GM12878 (cell line): Measurements from ENCODE around the gene NTRK3. TPM values are rescaled to one million over a fixed set of nuclear protein-coding genes. Genes with fewer than 3 reads are reported as not detected.

Experiments used
- ATAC-seq: fragments of 200-7000 bp; cut with Tn5 transposase; 3 replicates; pipeline ENCODE4 v1.9.1; 2020; ENCODE audit warnings: mild to moderate bottlenecking, moderate library complexity
- BruUV-seq: library from RNA; stranded (reverse); fragments of 400-500 nt; replicated peaks from 2 replicates; lab custom pipeline; 2021; lab: Mats Ljungman, UMichigan
- CTCF ChIA-PET: fragments of 300-600 bp; sonication (Branson Sonifier 250); formaldehyde crosslinking; extraction: SDS; loops from one replicate; lab custom pipeline; 2021; ENCODE audit warnings: inconsistent platforms; lab: Yijun Ruan, JAX
- POLR2A ChIA-PET: fragments of 350-600 bp; formaldehyde crosslinking; extraction: SDS; loops from one replicate; lab custom pipeline; 2021; ENCODE audit warnings: inconsistent platforms; lab: Charles Lee
- RAD21 ChIA-PET: fragments of 300-600 bp; sonication (Branson Sonifier 250); formaldehyde crosslinking; loops from one replicate; lab custom pipeline; 2023; ENCODE audit warnings: antibody characterized with exemption; ENCODE audit not compliant: unreplicated experiment; lab: Charles Lee
- SMC1A ChIA-PET: fragments of 300-600 bp; sonication (Branson Sonifier 250); formaldehyde crosslinking; loops from one replicate; lab custom pipeline; 2023; ENCODE audit not compliant: unreplicated experiment, uncharacterized antibody; lab: Charles Lee
- DNase-seq: peaks from one replicate; pipeline ENCODE4 v3.0.0-alpha.2; 2011; ENCODE audit warnings: low read depth, low spot score
- FAIRE-seq: peaks from 3 replicates; lab custom pipeline; 2011; peaks lifted over from hg19 to GRCh38; lab: Jason Lieb, UNC
- H2AFZ ChIP-seq: 2 replicates; pipeline ENCODE4 v1.6.0; 2011; ENCODE audit warnings: low read depth, low read length, control low read depth; ENCODE audit not compliant: control insufficient read depth
- H3K27ac ChIP-seq: 2 replicates; pipeline ENCODE4 v1.5.1; 2011; ENCODE audit warnings: control low read depth; ENCODE audit not compliant: control insufficient read depth, insufficient read depth
- H3K27me3 ChIP-seq, 2 experiments: replicated peaks in 1 of 2; 2 replicates each; pipeline versions ENCODE4 v1.6.0 to v1.6.1; 2011; ENCODE audit warnings: low read length in 1 of 2; ENCODE audit not compliant: control insufficient read depth in 2 of 2, insufficient read depth in 2 of 2
- H3K36me3 ChIP-seq, 2 experiments: 2 replicates each; pipeline ENCODE4 v1.5.1; 2011; ENCODE audit warnings: low read length in 1 of 2; ENCODE audit not compliant: control insufficient read depth in 2 of 2, insufficient read depth in 2 of 2
- H3K4me1 ChIP-seq: 2 replicates; pipeline ENCODE4 v1.6.1; 2011; ENCODE audit warnings: mild to moderate bottlenecking, low read length, moderate library complexity, mixed read lengths; ENCODE audit not compliant: control insufficient read depth, insufficient read depth
- H3K4me2 ChIP-seq: 2 replicates; pipeline ENCODE4 v1.6.0; 2011; ENCODE audit warnings: control low read depth; ENCODE audit not compliant: control insufficient read depth, insufficient read depth
- H3K4me3 ChIP-seq: fragments of 200-600 bp; sonication (generic); 2 replicates; pipeline ENCODE4 v1.5.1; 2016
- H3K79me2 ChIP-seq: 2 replicates; pipeline ENCODE4 v1.6.0; 2011; ENCODE audit warnings: low read length; ENCODE audit not compliant: control insufficient read depth, insufficient read depth
- H3K9ac ChIP-seq: 2 replicates; pipeline ENCODE4 v1.8.0; 2011; ENCODE audit warnings: low read length, control low read depth, mixed read lengths; ENCODE audit not compliant: control insufficient read depth, insufficient read depth
- H3K9me3 ChIP-seq: replicated peaks from 3 replicates; pipeline ENCODE4 v1.5.1; 2011; ENCODE audit warnings: mild to moderate bottlenecking, low read length; ENCODE audit not compliant: control insufficient read depth, insufficient read depth
- H4K20me1 ChIP-seq: 2 replicates; pipeline ENCODE4 v1.6.0; 2011; ENCODE audit not compliant: control insufficient read depth, insufficient read depth
- KAT2A ChIP-seq: conservative IDR thresholded peaks from 2 replicates; pipeline ENCODE4 v1.6.1; 2011; ENCODE audit warnings: low read depth, low read length; ENCODE audit not compliant: control insufficient read depth
- RAD21 ChIP-seq: IDR thresholded peaks from 2 replicates; pipeline ENCODE4 v1.6.1; 2011; ENCODE audit warnings: mild to moderate bottlenecking, low read depth, low read length, moderate library complexity; ENCODE audit not compliant: insufficient read depth
- SMC3 ChIP-seq: IDR thresholded peaks from 2 replicates; pipeline ENCODE4 v1.6.1; 2011; ENCODE audit warnings: low read length, improper control_type of control experiment, borderline replicate concordance
- WRNIP1 ChIP-seq: IDR thresholded peaks from 2 replicates; pipeline ENCODE4 v1.6.1; 2011; ENCODE audit warnings: low read depth, low read length, improper control_type of control experiment, borderline replicate concordance
- ZBTB40 ChIP-seq: fragments of 450-650 bp; IDR thresholded peaks from 2 replicates; pipeline ENCODE4 v1.6.1; 2016; ENCODE audit warnings: mild to moderate bottlenecking, moderate library complexity, borderline replicate concordance
- WGBS: methylation state at CpG from one replicate; pipeline ENCODE4 v1.1.6; 2016; ENCODE audit warnings: low lambda C conversion rate; ENCODE audit not compliant: insufficient replicate concordance, insufficient coverage; ENCODE audit errors: missing lambda C conversion rate; 5-methylcytosine and 5-hydroxymethylcytosine counted together
- in situ Hi-C: fragments of 300-500 bp; cut with MboI; formaldehyde crosslinking; loops from 9 replicates; pipeline ENCODE4 v1.14.3; 2018; ENCODE audit warnings: mixed read lengths
- intact Hi-C: fragments of 100-400 bp; cut with micrococcal nuclease; formaldehyde crosslinking; loops from one replicate; pipeline ENCODE4 v1.14.2; 2022; ENCODE audit not compliant: unreplicated experiment
- polyA plus RNA-seq, 11 experiments: library from polyadenylated mRNA; depleted of rRNA in 4 of 11; unstranded in 6 of 11; stranded (reverse) in 5 of 11; fragments of >200 nt; fragmentation: Nextera tagmentation in 4 of 11; fragmentation: Illumina TruSeq in 1 of 11; extraction: Ambion mirVana in 4 of 11; extraction: Trizol in 1 of 11; gene quantifications; 1 replicate in 1 of 11; 2 replicates in 10 of 11; pipeline versions ENCODE4 v1.2.1 to v1.2.3, GENCODE V29; 2011 to 2016; ENCODE audit warnings: inconsistent platforms in 2 of 11, missing spikeins in 2 of 11, low read depth in 1 of 11
- total RNA-seq, 4 experiments: library from RNA; depleted of rRNA in 3 of 4; stranded (reverse); fragments of >200 nt in 3 of 4; fragmentation: Illumina TruSeq in 1 of 4; extraction: Trizol in 1 of 4; gene quantifications; 2 replicates each; pipeline versions ENCODE4 v1.2.1 to v1.2.3, GENCODE V29; 2013 to 2021
- TF ChIP-seq, protein P1 (sequence below), 3 experiments: IDR thresholded peaks in 2 of 3; conservative IDR thresholded peaks in 1 of 3; 2 replicates each; pipeline ENCODE4 v1.5.1; 2011; ENCODE audit warnings: low read depth in 3 of 3, low read length in 3 of 3, mild to moderate bottlenecking in 3 of 3, control low read depth in 2 of 3, moderate library complexity in 2 of 3, inconsistent platforms in 1 of 3, mixed read lengths in 1 of 3; ENCODE audit not compliant: control insufficient read depth in 2 of 3, insufficient read depth in 1 of 3; ENCODE audit errors: extremely low read depth in 1 of 3

The NTRK3 gene
- total and polyA plus RNA-seq, 10 of the 15 experiments (the other 5 are each of a cell fraction or from before 2014, with no cell fraction given): not detected

DNA sequence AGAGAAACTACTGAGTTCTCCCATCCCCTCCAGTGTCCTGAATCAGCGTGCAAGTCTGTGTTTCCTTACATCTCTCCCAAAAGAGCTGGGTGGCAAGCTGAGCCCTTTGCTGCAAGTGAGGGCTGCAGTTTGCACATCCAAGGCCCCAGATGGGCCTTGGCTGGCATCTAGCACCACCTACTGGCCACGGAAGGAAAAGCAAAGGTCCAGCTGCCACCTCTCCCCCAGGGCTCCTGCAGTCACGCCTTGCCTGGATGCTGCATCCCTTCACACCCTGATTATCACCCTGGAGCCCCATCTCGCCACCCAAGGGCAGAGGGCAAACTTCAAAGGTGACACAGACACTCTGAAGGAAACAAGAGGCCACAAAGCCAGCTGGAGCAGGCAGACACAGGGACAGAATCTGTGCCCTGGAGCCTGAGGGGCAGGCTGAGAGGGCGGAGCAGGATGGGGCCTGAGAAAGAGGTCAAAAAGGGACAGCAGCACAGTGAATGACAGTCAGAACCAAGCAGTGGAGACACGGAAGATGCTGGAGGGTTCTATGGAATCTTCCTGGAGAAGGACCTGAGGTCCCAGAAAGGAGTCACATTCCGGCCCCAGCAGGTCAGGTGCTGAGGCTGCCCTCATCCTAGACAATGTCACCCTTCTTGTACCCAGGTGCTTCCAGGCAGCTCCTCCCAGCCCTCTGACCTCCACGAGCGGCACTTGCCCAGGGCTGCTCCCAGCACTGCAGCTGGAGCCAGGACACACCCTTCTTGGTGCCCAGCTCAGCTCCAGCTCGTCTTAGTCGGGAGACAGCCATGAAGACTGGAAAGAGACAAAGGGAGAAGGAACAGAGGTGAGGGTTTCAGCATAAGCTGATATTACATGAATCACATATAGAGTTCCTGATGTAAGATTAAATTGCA is 18.3 kb upstream of the NTRK3 start:
- ChIA-PET POLR2A (no interaction called here), RAD21 (interaction anchor here (1.0 kb wide), 1 partner anchor 17 kb away, joined by 4 read pairs; no protein-coding TSS in a partner anchor), SMC1A (interaction anchor here (1.5 to 2.0 kb wide), 2 partner anchors 9 to 27 kb away, joined by 4 to 6 read pairs; no protein-coding TSS in a partner anchor), CTCF (interaction anchor here (0.6 to 5.9 kb wide), 8 partner anchors 9 to 450 kb away, joined by 3 to 42 read pairs (median 4); no protein-coding TSS in a partner anchor)
- BruUV-seq: no TSS peak
- Histone ChIP-seq H3K27ac (no peak overlapping the region), H3K36me3 (no peaks in the 10 kb centered on the region), H3K4me2 (no peak overlapping the region), H3K4me1 (no peaks in the 10 kb centered on the region), H3K9me3 (no peaks in the 10 kb centered on the region), H3K79me2 (no peaks in the 10 kb centered on the region), H3K9ac (no peak overlapping the region), H3K4me3 (no peak overlapping the region), H3K27me3 (no peaks in the 10 kb centered on the region; a peak in 2 of 4 replicates), H2AFZ (no peak overlapping the region), H4K20me1 (no peaks in the 10 kb centered on the region)
- in situ Hi-C loops: no loop called here
- FAIRE-seq (peak; percentile 93), DNase-seq (no peak), ATAC-seq (peak; percentile 94)
- TF ChIP-seq SMC3 (peak; percentile 39; the same call in 1 of the 2 replicates), RAD21 (peak; percentile 58), WRNIP1 (no peak), ZBTB40 (no peak), KAT2A (no peak)
- TF ChIP-seq, protein P1, sequence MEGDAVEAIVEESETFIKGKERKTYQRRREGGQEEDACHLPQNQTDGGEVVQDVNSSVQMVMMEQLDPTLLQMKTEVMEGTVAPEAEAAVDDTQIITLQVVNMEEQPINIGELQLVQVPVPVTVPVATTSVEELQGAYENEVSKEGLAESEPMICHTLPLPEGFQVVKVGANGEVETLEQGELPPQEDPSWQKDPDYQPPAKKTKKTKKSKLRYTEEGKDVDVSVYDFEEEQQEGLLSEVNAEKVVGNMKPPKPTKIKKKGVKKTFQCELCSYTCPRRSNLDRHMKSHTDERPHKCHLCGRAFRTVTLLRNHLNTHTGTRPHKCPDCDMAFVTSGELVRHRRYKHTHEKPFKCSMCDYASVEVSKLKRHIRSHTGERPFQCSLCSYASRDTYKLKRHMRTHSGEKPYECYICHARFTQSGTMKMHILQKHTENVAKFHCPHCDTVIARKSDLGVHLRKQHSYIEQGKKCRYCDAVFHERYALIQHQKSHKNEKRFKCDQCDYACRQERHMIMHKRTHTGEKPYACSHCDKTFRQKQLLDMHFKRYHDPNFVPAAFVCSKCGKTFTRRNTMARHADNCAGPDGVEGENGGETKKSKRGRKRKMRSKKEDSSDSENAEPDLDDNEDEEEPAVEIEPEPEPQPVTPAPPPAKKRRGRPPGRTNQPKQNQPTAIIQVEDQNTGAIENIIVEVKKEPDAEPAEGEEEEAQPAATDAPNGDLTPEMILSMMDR (IDR thresholded peaks at IDR 0.05 in 2 of 3, conservative IDR thresholded peaks at IDR 0.05 in 1 of 3; ENCODE audit: control insufficient read depth in 2 of 3, extremely low read depth in 1 of 3, insufficient read depth in 1 of 3, low read depth in 3 of 3, low read length in 3 of 3): peak; percentile 76 to 90 (median 88)
- intact Hi-C loops: no loop called here
- 19% methylated on average over 11 of the region's 11 CpGs for WGBS
